H1 (cell line): Measurements from ENCODE around the gene ZMIZ1. TPM values are rescaled to one million over a fixed set of nuclear protein-coding genes. Genes with fewer than 3 reads are reported as not detected.

Experiments
- CTCF ChIA-PET: fragments of 300-600 bp; sonication (Branson Sonifier 250); formaldehyde crosslinking; loops from one replicate; lab custom pipeline; 2021; ENCODE audit not compliant: partially characterized antibody; lab: Charles Lee
- POLR2A ChIA-PET: fragments of 300-600 bp; sonication (Branson Sonifier 250); formaldehyde crosslinking; loops from one replicate; lab custom pipeline; 2021; ENCODE audit warnings: inconsistent platforms; ENCODE audit not compliant: partially characterized antibody; lab: Charles Lee
- DNase-seq, 2 experiments: peaks; one replicate each; pipeline versions ENCODE4 v3.0.0 to v3.0.0-alpha.2; 2010 to 2022; ENCODE audit warnings: low spot score in 2 of 2, low read depth in 1 of 2, mixed read lengths in 1 of 2
- FAIRE-seq: peaks from 2 replicates; lab custom pipeline; 2011; peaks lifted over from hg19 to GRCh38; lab: Jason Lieb, UNC
- H2AFZ ChIP-seq: 2 replicates; pipeline ENCODE4 v1.8.1; 2012; ENCODE audit warnings: low read length, inconsistent platforms
- H2AK5ac ChIP-seq: 2 replicates; pipeline ENCODE4 v1.6.1; 2013; ENCODE audit warnings: low read depth, low read length
- H2BK120ac ChIP-seq: replicated peaks from 2 replicates; pipeline ENCODE3; 2013; ENCODE audit warnings: low read depth, low read length, inconsistent platforms
- H2BK12ac ChIP-seq: 2 replicates; pipeline ENCODE4 v1.6.1; 2013; ENCODE audit warnings: low read depth, low read length
- H2BK15ac ChIP-seq: 2 replicates; pipeline ENCODE4 v1.6.1; 2013; ENCODE audit warnings: low read length
- H2BK20ac ChIP-seq: 2 replicates; pipeline ENCODE4 v1.6.1; 2013; ENCODE audit warnings: low read length
- H2BK5ac ChIP-seq: 2 replicates; pipeline ENCODE4 v1.6.1; 2013; ENCODE audit warnings: low read depth, low read length
- H3K14ac ChIP-seq: 2 replicates; pipeline ENCODE4 v1.6.1; 2013; ENCODE audit warnings: inconsistent platforms; ENCODE audit not compliant: insufficient read length
- H3K18ac ChIP-seq: 2 replicates; pipeline ENCODE4 v1.6.1; 2013; ENCODE audit warnings: low read length; ENCODE audit errors: extremely low read depth
- H3K23ac ChIP-seq: 2 replicates; pipeline ENCODE4 v1.6.1; 2013; ENCODE audit warnings: inconsistent platforms; ENCODE audit not compliant: insufficient read length
- H3K23me2 ChIP-seq: 2 replicates; pipeline ENCODE4 v1.6.1; 2013; ENCODE audit warnings: low read depth, low read length
- H3K27ac ChIP-seq: 2 replicates; pipeline ENCODE4 v1.6.1; 2011; ENCODE audit warnings: low read depth, low read length, inconsistent platforms
- H3K27me3 ChIP-seq, 4 experiments: replicated peaks in 1 of 4; 1 replicate in 1 of 4; 2 replicates in 3 of 4; pipeline versions ENCODE4 v1.6.1 to v1.8.1; 2011 to 2013; ENCODE audit warnings: low read length in 3 of 4, mild to moderate bottlenecking in 3 of 4, inconsistent platforms in 2 of 4, mixed read lengths in 2 of 4, moderate library complexity in 1 of 4; ENCODE audit not compliant: control insufficient read depth in 3 of 4, insufficient read depth in 3 of 4; ENCODE audit errors: extremely low read depth in 1 of 4
- H3K36me3 ChIP-seq, 4 experiments: 2 replicates each; pipeline versions ENCODE4 v1.6.1 to v1.8.1; 2011 to 2013; ENCODE audit warnings: mild to moderate bottlenecking in 4 of 4, low read length in 3 of 4, moderate library complexity in 2 of 4, control low read depth in 1 of 4, inconsistent platforms in 1 of 4; ENCODE audit not compliant: insufficient read depth in 4 of 4, control insufficient read depth in 2 of 4
- H3K4ac ChIP-seq: replicated peaks from 2 replicates; pipeline ENCODE3; 2013; ENCODE audit warnings: low read length, low read depth, mixed read lengths, inconsistent platforms; ENCODE audit not compliant: insufficient read length
- H3K4me1 ChIP-seq, 4 experiments: replicated peaks in 1 of 4; 1 replicate in 1 of 4; 2 replicates in 3 of 4; pipeline versions ENCODE4 v1.6.1 to v1.8.1; 2011 to 2013; ENCODE audit warnings: low read length in 3 of 4, inconsistent platforms in 2 of 4, mixed read lengths in 1 of 4; ENCODE audit not compliant: insufficient read depth in 4 of 4, control insufficient read depth in 3 of 4
- H3K4me2 ChIP-seq, 2 experiments: 2 replicates each; pipeline versions ENCODE4 v1.6.1 to v1.8.1; 2011 to 2013; ENCODE audit warnings: low read depth in 2 of 2, low read length in 2 of 2, control low read depth in 1 of 2, inconsistent platforms in 1 of 2, mild to moderate bottlenecking in 1 of 2; ENCODE audit not compliant: insufficient read depth in 1 of 2
- H3K4me3 ChIP-seq, 4 experiments: fragments of 200-600, 300-600 bp in 1 of 4; sonication (generic), shearing (Covaris generic), sonication (Bioruptor Twin) in 1 of 4; 2 replicates each; pipeline versions ENCODE4 v1.5.1 to v1.8.1; 2011 to 2016; ENCODE audit warnings: low read length in 4 of 4, low read depth in 3 of 4, control low read depth in 2 of 4, inconsistent platforms in 2 of 4, mild to moderate bottlenecking in 2 of 4, mixed read lengths in 1 of 4, moderate library complexity in 1 of 4; ENCODE audit not compliant: insufficient read depth in 2 of 4; ENCODE audit errors: extremely low read depth in 1 of 4
- H3K56ac ChIP-seq: replicated peaks from 2 replicates; pipeline ENCODE3; 2013; ENCODE audit warnings: low read depth, mild to moderate bottlenecking, mixed read lengths, low read length, inconsistent platforms; ENCODE audit not compliant: insufficient read length
- H3K79me1 ChIP-seq: 2 replicates; pipeline ENCODE4 v1.6.1; 2013; ENCODE audit warnings: low read depth, low read length, control low read depth
- H3K79me2 ChIP-seq, 2 experiments: 2 replicates each; pipeline versions ENCODE4 v1.6.1 to v1.8.1; 2012 to 2013; ENCODE audit warnings: low read length in 2 of 2, mild to moderate bottlenecking in 2 of 2, inconsistent platforms in 1 of 2; ENCODE audit not compliant: insufficient read depth in 2 of 2, control insufficient read depth in 1 of 2
- H3K9ac ChIP-seq, 4 experiments: replicated peaks in 1 of 4; 1 replicate in 1 of 4; 2 replicates in 3 of 4; pipeline versions ENCODE4 v1.6.1 to v1.8.1; 2011 to 2013; ENCODE audit warnings: low read depth in 3 of 4, low read length in 3 of 4, control low read depth in 2 of 4, mild to moderate bottlenecking in 2 of 4, moderate library complexity in 2 of 4, inconsistent platforms in 1 of 4; ENCODE audit errors: extremely low read depth in 1 of 4
- H3K9me3 ChIP-seq, 2 experiments: 2 replicates each; pipeline versions ENCODE4 v1.6.1 to v1.8.1; 2012 to 2013; ENCODE audit warnings: mild to moderate bottlenecking in 2 of 2, moderate library complexity in 2 of 2, control low read depth in 1 of 2, inconsistent platforms in 1 of 2, low read depth in 1 of 2, low read length in 1 of 2, mixed read lengths in 1 of 2; ENCODE audit not compliant: insufficient read depth in 2 of 2
- H4K20me1 ChIP-seq, 2 experiments: replicated peaks in 1 of 2; 2 replicates each; pipeline versions ENCODE3 to v1.8.1; 2011 to 2013; ENCODE audit warnings: inconsistent platforms in 2 of 2, low read length in 2 of 2, mild to moderate bottlenecking in 1 of 2; ENCODE audit not compliant: insufficient read depth in 2 of 2, control insufficient read depth in 1 of 2
- H4K5ac ChIP-seq: 2 replicates; pipeline ENCODE4 v1.6.1; 2013; ENCODE audit warnings: low read length, low read depth, mixed read lengths, inconsistent platforms; ENCODE audit not compliant: insufficient read length
- H4K8ac ChIP-seq: 2 replicates; pipeline ENCODE4 v1.8.0; 2013; ENCODE audit warnings: mild to moderate bottlenecking, moderate library complexity, low read length, inconsistent platforms; ENCODE audit not compliant: insufficient read depth; ENCODE audit errors: extremely low read depth
- H4K91ac ChIP-seq: replicated peaks from 2 replicates; pipeline ENCODE3; 2013; ENCODE audit warnings: low read length, mixed read lengths, inconsistent platforms; ENCODE audit not compliant: insufficient read length
- CHD2 ChIP-seq: IDR thresholded peaks from 2 replicates; pipeline ENCODE4 v1.6.1; 2012; ENCODE audit warnings: low read length, improper control_type of control experiment
- EGR1 ChIP-seq: IDR thresholded peaks from 2 replicates; pipeline ENCODE4 v1.6.1; 2011; ENCODE audit warnings: low read depth, low read length, borderline replicate concordance
- EZH2 ChIP-seq: fragments of 200-600 bp; sonication (generic); IDR thresholded peaks from 2 replicates; pipeline ENCODE4 v1.7.1; 2012; ENCODE audit warnings: low read depth, mild to moderate bottlenecking, moderate library complexity, low read length, inconsistent platforms; ENCODE audit not compliant: severe bottlenecking
- FOSL1 ChIP-seq: IDR thresholded peaks from 2 replicates; pipeline ENCODE4 v1.6.1; 2011; ENCODE audit warnings: mild to moderate bottlenecking, low read depth, low read length, moderate library complexity; ENCODE audit not compliant: insufficient read depth
- KDM4A ChIP-seq: IDR thresholded peaks from one replicate; pipeline ENCODE4 v1.7.1; 2012; ENCODE audit warnings: low read depth, mild to moderate bottlenecking, moderate library complexity, low read length, inconsistent platforms; ENCODE audit not compliant: severe bottlenecking
- NRF1 ChIP-seq: IDR thresholded peaks from 2 replicates; pipeline ENCODE4 v1.6.1; 2011; ENCODE audit warnings: mild to moderate bottlenecking, low read depth, low read length, improper control_type of control experiment
- RBBP5 ChIP-seq: IDR thresholded peaks from 2 replicates; pipeline ENCODE4 v1.7.1; 2012; ENCODE audit warnings: low read depth, mild to moderate bottlenecking, inconsistent platforms, low read length, moderate library complexity, borderline replicate concordance
- SIX5 ChIP-seq: IDR thresholded peaks from 2 replicates; pipeline ENCODE4 v1.6.1; 2011; ENCODE audit warnings: mild to moderate bottlenecking, low read depth, low read length
- TAF1 ChIP-seq: IDR thresholded peaks from 2 replicates; pipeline ENCODE4 v1.6.1; 2011; ENCODE audit warnings: mild to moderate bottlenecking, low read depth, low read length
- TBP ChIP-seq: IDR thresholded peaks from 2 replicates; pipeline ENCODE4 v1.6.1; 2011; ENCODE audit warnings: low read depth, low read length, improper control_type of control experiment
- TCF12 ChIP-seq: IDR thresholded peaks from 2 replicates; pipeline ENCODE4 v1.6.1; 2011; ENCODE audit warnings: low read depth, mild to moderate bottlenecking, low read length
- WGBS, 2 experiments: shearing (Covaris generic) in 1 of 2; methylation state at CpG; one replicate each; pipeline versions ENCODE4 v1.1.6 to v1.1.7; 2013 to 2015; ENCODE audit warnings: low lambda C conversion rate in 2 of 2, mixed read lengths in 2 of 2, inconsistent platforms in 1 of 2, low coverage in 1 of 2, missing lambda C conversion rate in 1 of 2; ENCODE audit not compliant: insufficient replicate concordance in 2 of 2, insufficient coverage in 1 of 2, insufficient read length in 1 of 2; ENCODE audit errors: extremely low coverage in 1 of 2, missing lambda C conversion rate in 1 of 2; 5-methylcytosine and 5-hydroxymethylcytosine counted together
- polyA plus RNA-seq, 7 experiments: library from polyadenylated mRNA; depleted of rRNA in 3 of 7; stranded (reverse) in 5 of 7; unstranded in 2 of 7; fragments of >200 nt in 5 of 7; fragments of 200-250 nt in 2 of 7; gene quantifications; 1 replicate in 5 of 7; 2 replicates in 1 of 7; 4 replicates in 1 of 7; pipeline versions ENCODE4 v1.2.1 to v1.2.3, GENCODE V29; 2011 to 2013; ENCODE audit warnings: missing spikeins in 2 of 7, mixed read lengths in 2 of 7
- total RNA-seq: library from RNA; stranded (reverse); fragmentation: NEBNext Ultra II Directional; extraction: Animal tissue kit (Norgen Biotek cat#: 25700); gene quantifications from 2 replicates; pipeline ENCODE4 v1.2.1, GENCODE V29; 2021
- TF ChIP-seq, protein P1 (sequence below): IDR thresholded peaks from 2 replicates; pipeline ENCODE4 v1.6.1; 2012; ENCODE audit warnings: inconsistent platforms

The ZMIZ1 gene
- total and polyA plus RNA-seq, 2 of the 8 experiments (the other 6 are each of a cell fraction or from before 2014, with no cell fraction given): 8.1 to 28.0 TPM

DNA sequence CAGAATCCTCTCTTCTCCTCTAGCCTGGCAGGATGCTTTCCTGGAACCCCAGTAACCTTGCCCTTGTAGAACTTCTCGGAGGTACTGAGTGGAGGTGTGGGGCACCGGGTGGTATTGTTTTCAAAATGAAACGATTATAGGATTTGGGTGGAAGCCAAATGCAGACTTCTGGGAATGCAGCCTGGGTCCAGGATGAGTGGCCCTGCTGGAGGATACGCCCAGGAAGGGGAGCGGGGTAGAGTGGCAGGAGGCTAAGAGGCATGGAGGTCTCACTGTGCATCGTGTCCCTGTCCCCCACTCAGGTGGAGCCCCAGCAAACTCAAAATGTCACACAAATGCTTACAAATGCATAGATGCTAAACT is 169.4 kb downstream of the ZMIZ1 start:
- H3K9me3 ChIP-seq: no peaks in the 10 kb centered on the region
- CTCF ChIA-PET: interaction anchor here (0.9 to 1.9 kb wide), 6 partner anchors 10 to 109 kb away, joined by 3 to 5 read pairs (median 4); partner anchors contain the start of gene PPIF
- no peak overlapping the region for H4K8ac ChIP-seq
- no peak overlapping the region for H4K91ac ChIP-seq
- TF ChIP-seq EGR1: no peak
- no peak for TF ChIP-seq NRF1
- no peak for TF ChIP-seq TAF1
- TF ChIP-seq SIX5: no peak
- no peak for TF ChIP-seq EZH2
- TF ChIP-seq CHD2: no peak
- TF ChIP-seq KDM4A: no peak
- TF ChIP-seq RBBP5: no peak
- no peak for TF ChIP-seq TBP
- no peak for TF ChIP-seq FOSL1
- TF ChIP-seq TCF12: no peak
- TF ChIP-seq, protein P1, sequence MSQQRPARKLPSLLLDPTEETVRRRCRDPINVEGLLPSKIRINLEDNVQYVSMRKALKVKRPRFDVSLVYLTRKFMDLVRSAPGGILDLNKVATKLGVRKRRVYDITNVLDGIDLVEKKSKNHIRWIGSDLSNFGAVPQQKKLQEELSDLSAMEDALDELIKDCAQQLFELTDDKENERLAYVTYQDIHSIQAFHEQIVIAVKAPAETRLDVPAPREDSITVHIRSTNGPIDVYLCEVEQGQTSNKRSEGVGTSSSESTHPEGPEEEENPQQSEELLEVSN: no peak
- no peak overlapping the region for H3K9ac ChIP-seq
- H3K56ac ChIP-seq: no peak overlapping the region
- peaks cover 40 to 60% of the 10 kb centered on the region in 2 experiments for H4K20me1 ChIP-seq
- no peak overlapping the region for H3K23ac ChIP-seq
- peaks cover 32 to 66% (median 63%) of the 10 kb centered on the region in 4 experiments for H3K27me3 ChIP-seq
- no peak for DNase-seq
- H3K27ac ChIP-seq: no peak overlapping the region
- H3K4ac ChIP-seq: no peak overlapping the region
- WGBS, 2 experiments: 91% methylated on average over 6 of the region's 6 CpGs; no CpG with 5 or more reads in 1 of the 2 experiments
- no peak overlapping the region for H3K4me3 ChIP-seq
- H2BK15ac ChIP-seq: no peak overlapping the region
- POLR2A ChIA-PET: interaction anchor here (1.6 to 2.5 kb wide), 2 partner anchors 9 to 17 kb away, joined by 9 to 12 read pairs; no protein-coding TSS in a partner anchor
- H3K18ac ChIP-seq: no peak overlapping the region
- peaks cover 24 to 46% (median 32%) of the 10 kb centered on the region in 4 experiments for H3K4me1 ChIP-seq
- H3K79me2 ChIP-seq: no peaks in the 10 kb centered on the region
- H2AFZ ChIP-seq: no peak overlapping the region
- no peak overlapping the region for H2BK120ac ChIP-seq
- no peak overlapping the region for H4K5ac ChIP-seq
- no peak overlapping the region for H3K14ac ChIP-seq
- no peaks in the 10 kb centered on the region for H3K79me1 ChIP-seq
- H3K36me3 ChIP-seq: no peaks in the 10 kb centered on the region
- no peak overlapping the region for H2BK20ac ChIP-seq
- no peak overlapping the region for H3K4me2 ChIP-seq
- no peak for FAIRE-seq
- H2AK5ac ChIP-seq: no peak overlapping the region
- no peak overlapping the region for H2BK5ac ChIP-seq
- H2BK12ac ChIP-seq: no peak overlapping the region
- peaks cover 12% of the 10 kb centered on the region; the same call in 1 of the 2 replicates for H3K23me2 ChIP-seq
